ENCODE results near the gene MAX.

DNA sequence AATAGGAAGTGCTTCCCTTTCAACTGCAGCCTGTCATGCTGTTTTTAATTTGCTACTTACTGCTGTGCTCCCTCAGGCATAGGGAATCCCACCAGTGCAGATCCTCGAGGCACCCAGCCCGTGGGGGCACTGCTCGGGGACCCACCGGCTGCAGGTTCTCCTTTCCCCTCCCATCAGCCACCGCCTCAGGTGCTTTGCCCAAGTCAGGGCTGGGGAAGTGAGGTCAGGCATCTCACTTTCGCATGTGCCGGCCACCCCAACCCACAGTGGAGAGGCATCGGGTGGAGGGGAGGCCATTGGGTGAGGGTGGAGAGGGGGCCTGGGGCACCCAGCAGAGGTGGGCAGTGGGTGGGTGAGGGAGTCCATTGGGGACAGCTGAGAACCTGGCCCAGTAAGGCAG is 41.9 kb upstream of the MAX start:
- no peak for TF ChIP-seq POLR2A (IDR thresholded peaks at IDR 0.05)
- TF ChIP-seq, protein P1, sequence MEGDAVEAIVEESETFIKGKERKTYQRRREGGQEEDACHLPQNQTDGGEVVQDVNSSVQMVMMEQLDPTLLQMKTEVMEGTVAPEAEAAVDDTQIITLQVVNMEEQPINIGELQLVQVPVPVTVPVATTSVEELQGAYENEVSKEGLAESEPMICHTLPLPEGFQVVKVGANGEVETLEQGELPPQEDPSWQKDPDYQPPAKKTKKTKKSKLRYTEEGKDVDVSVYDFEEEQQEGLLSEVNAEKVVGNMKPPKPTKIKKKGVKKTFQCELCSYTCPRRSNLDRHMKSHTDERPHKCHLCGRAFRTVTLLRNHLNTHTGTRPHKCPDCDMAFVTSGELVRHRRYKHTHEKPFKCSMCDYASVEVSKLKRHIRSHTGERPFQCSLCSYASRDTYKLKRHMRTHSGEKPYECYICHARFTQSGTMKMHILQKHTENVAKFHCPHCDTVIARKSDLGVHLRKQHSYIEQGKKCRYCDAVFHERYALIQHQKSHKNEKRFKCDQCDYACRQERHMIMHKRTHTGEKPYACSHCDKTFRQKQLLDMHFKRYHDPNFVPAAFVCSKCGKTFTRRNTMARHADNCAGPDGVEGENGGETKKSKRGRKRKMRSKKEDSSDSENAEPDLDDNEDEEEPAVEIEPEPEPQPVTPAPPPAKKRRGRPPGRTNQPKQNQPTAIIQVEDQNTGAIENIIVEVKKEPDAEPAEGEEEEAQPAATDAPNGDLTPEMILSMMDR (IDR thresholded peaks at IDR 0.05 in 4 of 5, conservative IDR thresholded peaks at IDR 0.05 in 1 of 5) = no peak

Data from gastrocnemius medialis (tissue), 4 donors.